Astrocyte (in vitro differentiated cells and primary cell): ENCODE data around the gene PGAM5. TPM values are rescaled to one million over a fixed set of nuclear protein-coding genes. Genes with fewer than 3 reads are reported as not detected.

Experiments used
- DNase-seq: peaks from one replicate; pipeline ENCODE4 v3.0.0-alpha.2; 2010; ENCODE audit warnings: low read depth
- FAIRE-seq: peaks from 2 replicates; lab custom pipeline; 2011; peaks lifted over from hg19 to GRCh38; lab: Jason Lieb, UNC
- H2AFZ ChIP-seq: 2 replicates; pipeline ENCODE4 v1.6.0; 2012; ENCODE audit warnings: low read depth, low read length, inconsistent platforms
- H3K27ac ChIP-seq: 2 replicates; pipeline ENCODE4 v1.5.1; 2011; ENCODE audit warnings: low read depth, low read length, inconsistent platforms
- H3K27me3 ChIP-seq: 2 replicates; pipeline ENCODE4 v1.6.0; 2011; ENCODE audit warnings: low read length, inconsistent platforms; ENCODE audit not compliant: insufficient read depth
- H3K36me3 ChIP-seq: 2 replicates; pipeline ENCODE4 v1.5.1; 2011; ENCODE audit warnings: low read length, inconsistent platforms; ENCODE audit not compliant: insufficient read depth
- H3K4me1 ChIP-seq: 2 replicates; pipeline ENCODE4 v1.5.1; 2011; ENCODE audit warnings: low read length, inconsistent platforms; ENCODE audit not compliant: insufficient read depth
- H3K4me2 ChIP-seq: 2 replicates; pipeline ENCODE4 v1.6.0; 2012; ENCODE audit warnings: low read length, inconsistent platforms
- H3K4me3 ChIP-seq: 2 replicates; pipeline ENCODE4 v1.5.1; 2011; ENCODE audit warnings: low read depth, mild to moderate bottlenecking, low read length, inconsistent platforms; ENCODE audit not compliant: insufficient read depth
- H3K79me2 ChIP-seq: 2 replicates; pipeline ENCODE4 v1.6.0; 2012; ENCODE audit warnings: mild to moderate bottlenecking, low read length, inconsistent platforms; ENCODE audit not compliant: insufficient read depth
- H3K9ac ChIP-seq: 2 replicates; pipeline ENCODE4 v1.6.0; 2012; ENCODE audit warnings: mild to moderate bottlenecking, low read length, inconsistent platforms
- H3K9me3 ChIP-seq: 2 replicates; pipeline ENCODE4 v1.5.1; 2012; ENCODE audit warnings: low read depth, mild to moderate bottlenecking, low read length, inconsistent platforms; ENCODE audit not compliant: insufficient read depth
- H4K20me1 ChIP-seq: 2 replicates; pipeline ENCODE4 v1.6.0; 2012; ENCODE audit warnings: low read length, inconsistent platforms; ENCODE audit not compliant: insufficient read depth
- H3K27ac Mint-ChIP-seq: one replicate; pipeline ENCODE4 v1.8.0; 2021; ENCODE audit warnings: mild to moderate bottlenecking, mixed read lengths; ENCODE audit not compliant: unreplicated experiment
- H3K27me3 Mint-ChIP-seq: one replicate; pipeline ENCODE4 v1.8.0; 2021; ENCODE audit warnings: low read depth, mixed read lengths; ENCODE audit not compliant: unreplicated experiment
- H3K36me3 Mint-ChIP-seq: one replicate; pipeline ENCODE4 v1.8.0; 2021; ENCODE audit warnings: low read depth, mixed read lengths; ENCODE audit not compliant: unreplicated experiment
- H3K4me1 Mint-ChIP-seq: one replicate; pipeline ENCODE4 v1.8.0; 2021; ENCODE audit warnings: low read depth, mixed read lengths; ENCODE audit not compliant: unreplicated experiment
- H3K4me3 Mint-ChIP-seq: one replicate; pipeline ENCODE4 v1.8.0; 2021; ENCODE audit warnings: mild to moderate bottlenecking, moderate library complexity, mixed read lengths; ENCODE audit not compliant: unreplicated experiment
- H3K9me3 Mint-ChIP-seq: one replicate; pipeline ENCODE4 v1.8.0; 2021; ENCODE audit warnings: mild to moderate bottlenecking, mixed read lengths; ENCODE audit not compliant: unreplicated experiment
- EZH2 ChIP-seq: IDR thresholded peaks from 2 replicates; pipeline ENCODE4 v1.6.1; 2012; ENCODE audit warnings: mild to moderate bottlenecking, low read length, inconsistent platforms; ENCODE audit not compliant: insufficient read depth
- total RNA-seq: library from RNA; stranded (reverse); gene quantifications from 2 replicates; pipeline ENCODE4 v1.2.1, GENCODE V29; 2021
- TF ChIP-seq, protein P1 (sequence below): IDR thresholded peaks from 2 replicates; pipeline ENCODE4 v1.5.1; 2011; ENCODE audit warnings: low read depth, mild to moderate bottlenecking, inconsistent platforms, low read length, moderate library complexity; ENCODE audit not compliant: insufficient read depth

The PGAM5 gene
- total RNA-seq, 1 donor from 2014 or later = 43.4 TPM

DNA sequence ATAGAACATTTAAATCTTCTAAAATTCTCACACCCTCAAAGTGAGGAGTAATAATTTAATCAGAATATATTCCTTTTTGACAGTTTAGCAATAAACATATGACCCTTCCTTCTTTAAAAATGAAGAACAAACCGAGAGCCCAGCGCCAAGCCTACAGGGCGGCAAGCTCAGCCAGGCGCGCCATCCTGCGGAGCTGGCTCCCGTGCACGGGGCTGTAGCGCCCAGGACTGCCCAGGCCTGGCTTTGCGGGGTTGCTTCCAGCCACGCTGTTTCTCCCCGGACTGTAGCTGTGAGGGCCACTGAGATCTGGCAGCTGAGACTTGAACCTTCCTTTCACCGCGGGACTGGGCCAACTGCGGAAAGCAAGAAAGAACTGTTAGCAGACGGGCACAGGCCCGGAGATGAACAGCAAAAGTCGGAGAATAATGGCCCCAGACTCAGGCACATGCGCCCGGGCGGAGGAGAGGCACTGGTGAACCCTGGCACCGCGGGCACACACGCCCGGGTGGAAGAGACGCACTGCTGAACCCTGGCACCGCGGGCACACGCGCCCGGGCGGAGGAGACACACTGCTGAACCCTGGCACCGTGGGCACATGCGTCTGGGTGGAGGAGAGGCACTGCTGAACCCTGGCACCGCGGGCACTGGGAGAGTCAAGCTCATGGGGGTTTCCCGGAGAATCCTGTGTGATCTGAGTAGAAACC, 16.6 kb downstream of the PGAM5 start:
- Histone ChIP-seq H3K4me2 (no peak overlapping the region), H2AFZ (no peak overlapping the region), H3K4me1 (peaks cover 11% of the 10 kb centered on the region), H3K79me2 (peaks cover 58% of the 10 kb centered on the region), H3K36me3 (peaks cover 54% of the 10 kb centered on the region), H3K4me3 (no peak overlapping the region), H4K20me1 (peaks cover 90% of the 10 kb centered on the region), H3K27ac (no peak overlapping the region), H3K9ac (no peak overlapping the region), H3K27me3 (no peaks in the 10 kb centered on the region), H3K9me3 (no peaks in the 10 kb centered on the region)
- Mint-ChIP-seq H3K4me3 (no peak overlapping the region), H3K36me3 (peaks cover 34% of the 10 kb centered on the region), H3K4me1 (peaks cover 3% of the 10 kb centered on the region), H3K27me3 (no peaks in the 10 kb centered on the region), H3K27ac (no peak overlapping the region), H3K9me3 (no peaks in the 10 kb centered on the region)
- no peak for DNase-seq
- TF ChIP-seq EZH2 = no peak
- TF ChIP-seq, protein P1, sequence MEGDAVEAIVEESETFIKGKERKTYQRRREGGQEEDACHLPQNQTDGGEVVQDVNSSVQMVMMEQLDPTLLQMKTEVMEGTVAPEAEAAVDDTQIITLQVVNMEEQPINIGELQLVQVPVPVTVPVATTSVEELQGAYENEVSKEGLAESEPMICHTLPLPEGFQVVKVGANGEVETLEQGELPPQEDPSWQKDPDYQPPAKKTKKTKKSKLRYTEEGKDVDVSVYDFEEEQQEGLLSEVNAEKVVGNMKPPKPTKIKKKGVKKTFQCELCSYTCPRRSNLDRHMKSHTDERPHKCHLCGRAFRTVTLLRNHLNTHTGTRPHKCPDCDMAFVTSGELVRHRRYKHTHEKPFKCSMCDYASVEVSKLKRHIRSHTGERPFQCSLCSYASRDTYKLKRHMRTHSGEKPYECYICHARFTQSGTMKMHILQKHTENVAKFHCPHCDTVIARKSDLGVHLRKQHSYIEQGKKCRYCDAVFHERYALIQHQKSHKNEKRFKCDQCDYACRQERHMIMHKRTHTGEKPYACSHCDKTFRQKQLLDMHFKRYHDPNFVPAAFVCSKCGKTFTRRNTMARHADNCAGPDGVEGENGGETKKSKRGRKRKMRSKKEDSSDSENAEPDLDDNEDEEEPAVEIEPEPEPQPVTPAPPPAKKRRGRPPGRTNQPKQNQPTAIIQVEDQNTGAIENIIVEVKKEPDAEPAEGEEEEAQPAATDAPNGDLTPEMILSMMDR = no peak
- FAIRE-seq = no peak

DNA sequence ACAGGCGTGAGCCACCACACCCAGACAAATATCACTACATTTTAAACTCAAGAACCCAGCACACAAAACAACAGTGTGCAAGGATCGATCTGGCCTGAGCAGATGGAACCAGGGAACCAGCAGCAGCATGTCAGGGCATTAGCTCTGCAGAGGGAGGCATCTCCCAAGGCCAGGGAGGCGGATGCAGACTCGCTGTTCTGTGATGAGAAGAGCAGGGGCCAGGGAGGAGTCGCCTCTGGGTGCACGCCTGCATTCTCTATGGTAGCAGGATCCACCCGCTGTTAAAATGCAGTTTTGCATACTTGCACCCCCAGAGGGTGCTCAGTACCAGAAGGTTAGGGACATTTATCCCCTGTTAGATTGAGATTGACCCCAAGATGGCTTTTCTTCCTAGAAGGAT, 17.9 kb downstream of the PGAM5 start:
- Histone ChIP-seq H3K4me3 (no peak overlapping the region), H3K4me1 (peaks cover 8% of the 10 kb centered on the region), H3K9me3 (no peaks in the 10 kb centered on the region), H2AFZ (no peak overlapping the region), H3K79me2 (peaks cover 48% of the 10 kb centered on the region), H4K20me1 (peaks cover 88% of the 10 kb centered on the region), H3K4me2 (no peak overlapping the region), H3K36me3 (peaks cover 55% of the 10 kb centered on the region), H3K27ac (no peak overlapping the region), H3K9ac (no peak overlapping the region), H3K27me3 (no peaks in the 10 kb centered on the region)
- no peaks in the 10 kb centered on the region for H3K27me3 Mint-ChIP-seq
- no peak for TF ChIP-seq EZH2
- TF ChIP-seq, protein P1 = no peak
- no peaks in the 10 kb centered on the region for H3K9me3 Mint-ChIP-seq
- no peak for FAIRE-seq
- H3K27ac Mint-ChIP-seq = no peak overlapping the region
- peaks cover 36% of the 10 kb centered on the region for H3K36me3 Mint-ChIP-seq
- H3K4me1 Mint-ChIP-seq = peaks cover 3% of the 10 kb centered on the region
- H3K4me3 Mint-ChIP-seq = no peak overlapping the region
- no peak for DNase-seq
